Calu3 (cell line): ENCODE measurements around the gene RNF214. TPM values are rescaled to one million over a fixed set of nuclear protein-coding genes. Genes with fewer than 3 reads are reported as not detected.

Experiments
- BruUV-seq: library from RNA; stranded (reverse); fragments of 400-500 nt; replicated peaks from 2 replicates; lab custom pipeline; 2021; lab: Mats Ljungman, UMichigan
- CTCF ChIA-PET: fragments of 300-600 bp; sonication (Branson Sonifier 250); formaldehyde crosslinking; loops from one replicate; lab custom pipeline; 2022; ENCODE audit warnings: antibody characterized with exemption; lab: Charles Lee
- DNase-seq: peaks from one replicate; pipeline ENCODE4 v3.0.0; 2022
- H3K27ac Mint-ChIP-seq: one replicate; pipeline ENCODE4 v1.8.0; 2022; ENCODE audit warnings: mixed read lengths; ENCODE audit not compliant: unreplicated experiment
- H3K27me3 Mint-ChIP-seq: one replicate; pipeline ENCODE4 v1.8.0; 2022; ENCODE audit warnings: mixed read lengths; ENCODE audit not compliant: unreplicated experiment
- H3K36me3 Mint-ChIP-seq: one replicate; pipeline ENCODE4 v1.8.0; 2022; ENCODE audit warnings: mild to moderate bottlenecking, moderate library complexity, mixed read lengths; ENCODE audit not compliant: insufficient read depth, unreplicated experiment
- H3K4me1 Mint-ChIP-seq: one replicate; pipeline ENCODE4 v1.8.0; 2022; ENCODE audit warnings: mild to moderate bottlenecking, low read depth, mixed read lengths; ENCODE audit not compliant: unreplicated experiment
- H3K4me3 Mint-ChIP-seq: one replicate; pipeline ENCODE4 v1.8.0; 2022; ENCODE audit warnings: mild to moderate bottlenecking, low read depth, moderate library complexity, mixed read lengths; ENCODE audit not compliant: unreplicated experiment
- H3K9me3 Mint-ChIP-seq: one replicate; pipeline ENCODE4 v1.8.0; 2022; ENCODE audit warnings: low read depth, mixed read lengths; ENCODE audit not compliant: unreplicated experiment
- intact Hi-C: fragments of 100-400 bp; cut with micrococcal nuclease; formaldehyde crosslinking; loops from one replicate; pipeline ENCODE4 v1.10.0; 2022; ENCODE audit not compliant: unreplicated experiment
- total RNA-seq: library from RNA; stranded (reverse); gene quantifications from 2 replicates; pipeline ENCODE4 v1.2.3, GENCODE V29; 2022
- TF ChIP-seq, protein P1 (sequence below): fragments of 200-600 bp; IDR thresholded peaks from one replicate; pipeline ENCODE4 v1.8.0; 2022; ENCODE audit warnings: antibody characterized with exemption; ENCODE audit not compliant: unreplicated experiment

RNF214 gene
- total RNA-seq, 1 experiment from 2014 or later, result 19.2 TPM

DNA sequence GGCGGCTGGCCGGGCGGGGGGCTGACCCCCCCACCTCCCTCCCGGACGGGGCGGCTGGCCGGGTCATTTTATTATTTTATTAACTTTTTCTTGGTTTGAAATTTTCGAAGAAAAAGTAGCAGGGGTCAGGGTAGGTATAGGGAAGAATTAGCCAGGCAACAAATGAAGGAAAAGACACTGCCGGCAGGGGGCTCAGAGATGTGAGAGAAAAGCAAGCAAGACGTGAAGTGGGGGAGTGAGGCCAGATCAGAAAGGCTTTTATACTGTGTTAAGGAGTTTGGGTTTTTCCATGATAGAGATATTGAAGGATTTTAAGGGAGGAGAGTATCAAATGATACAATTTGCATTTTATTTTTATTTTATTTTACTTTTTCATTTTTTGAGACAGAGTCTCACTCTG, 19.0 kb downstream of the RNF214 start:
- no peaks in the 10 kb centered on the region for H3K27me3 Mint-ChIP-seq
- TF ChIP-seq, protein P1, sequence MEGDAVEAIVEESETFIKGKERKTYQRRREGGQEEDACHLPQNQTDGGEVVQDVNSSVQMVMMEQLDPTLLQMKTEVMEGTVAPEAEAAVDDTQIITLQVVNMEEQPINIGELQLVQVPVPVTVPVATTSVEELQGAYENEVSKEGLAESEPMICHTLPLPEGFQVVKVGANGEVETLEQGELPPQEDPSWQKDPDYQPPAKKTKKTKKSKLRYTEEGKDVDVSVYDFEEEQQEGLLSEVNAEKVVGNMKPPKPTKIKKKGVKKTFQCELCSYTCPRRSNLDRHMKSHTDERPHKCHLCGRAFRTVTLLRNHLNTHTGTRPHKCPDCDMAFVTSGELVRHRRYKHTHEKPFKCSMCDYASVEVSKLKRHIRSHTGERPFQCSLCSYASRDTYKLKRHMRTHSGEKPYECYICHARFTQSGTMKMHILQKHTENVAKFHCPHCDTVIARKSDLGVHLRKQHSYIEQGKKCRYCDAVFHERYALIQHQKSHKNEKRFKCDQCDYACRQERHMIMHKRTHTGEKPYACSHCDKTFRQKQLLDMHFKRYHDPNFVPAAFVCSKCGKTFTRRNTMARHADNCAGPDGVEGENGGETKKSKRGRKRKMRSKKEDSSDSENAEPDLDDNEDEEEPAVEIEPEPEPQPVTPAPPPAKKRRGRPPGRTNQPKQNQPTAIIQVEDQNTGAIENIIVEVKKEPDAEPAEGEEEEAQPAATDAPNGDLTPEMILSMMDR, result no peak
- peaks cover 4% of the 10 kb centered on the region for H3K36me3 Mint-ChIP-seq
- no peak overlapping the region for H3K4me3 Mint-ChIP-seq
- H3K9me3 Mint-ChIP-seq, result no peaks in the 10 kb centered on the region
- intact Hi-C loops, result no loop called here
- BruUV-seq, result no TSS peak
- H3K4me1 Mint-ChIP-seq, result no peaks in the 10 kb centered on the region
- no peak for DNase-seq
- CTCF ChIA-PET, result no interaction called here
- H3K27ac Mint-ChIP-seq, result no peak overlapping the region

DNA sequence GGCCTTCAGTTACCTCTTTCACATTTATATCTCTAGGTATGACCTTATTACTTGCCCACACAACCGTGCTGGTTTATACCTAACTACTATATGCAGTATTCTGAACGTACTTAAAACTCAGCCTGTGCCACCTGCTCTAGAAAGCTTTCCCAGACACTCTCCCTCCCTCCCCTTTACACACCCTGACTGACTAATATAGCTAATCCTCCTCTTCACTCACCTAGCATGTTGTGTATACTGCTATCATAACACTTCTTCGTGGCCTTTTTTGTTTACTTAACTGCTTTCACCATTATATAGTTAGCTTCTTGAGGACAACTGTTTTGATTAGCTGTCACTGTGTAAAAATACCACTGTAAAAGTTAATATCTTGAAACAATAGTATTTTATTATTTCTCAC, 23.5 kb downstream of the RNF214 start:
- no peaks in the 10 kb centered on the region for H3K9me3 Mint-ChIP-seq
- intact Hi-C loops, result no loop called here
- H3K27me3 Mint-ChIP-seq, result no peaks in the 10 kb centered on the region
- TF ChIP-seq, protein P1, result no peak
- CTCF ChIA-PET, result no interaction called here
- no peak overlapping the region for H3K4me3 Mint-ChIP-seq
- H3K36me3 Mint-ChIP-seq, result peaks cover 4% of the 10 kb centered on the region
- no peak for DNase-seq
- no peaks in the 10 kb centered on the region for H3K4me1 Mint-ChIP-seq
- BruUV-seq, result no TSS peak
- no peak overlapping the region for H3K27ac Mint-ChIP-seq

- no TSS peak for BruUV-seq
- TF ChIP-seq, protein P1, result no peak
- H3K9me3 Mint-ChIP-seq, result no peaks in the 10 kb centered on the region
- no peak for DNase-seq
- H3K4me3 Mint-ChIP-seq, result no peak overlapping the region
- no peak overlapping the region for H3K27ac Mint-ChIP-seq
- no peaks in the 10 kb centered on the region for H3K27me3 Mint-ChIP-seq
- peaks cover 4% of the 10 kb centered on the region for H3K36me3 Mint-ChIP-seq
- no peaks in the 10 kb centered on the region for H3K4me1 Mint-ChIP-seq
- intact Hi-C loops, result no loop called here
- CTCF ChIA-PET, result no interaction called here
Observed at GRCh38 chr11:117256573-117256972, 24.1 kb downstream of the RNF214 start.

DNA sequence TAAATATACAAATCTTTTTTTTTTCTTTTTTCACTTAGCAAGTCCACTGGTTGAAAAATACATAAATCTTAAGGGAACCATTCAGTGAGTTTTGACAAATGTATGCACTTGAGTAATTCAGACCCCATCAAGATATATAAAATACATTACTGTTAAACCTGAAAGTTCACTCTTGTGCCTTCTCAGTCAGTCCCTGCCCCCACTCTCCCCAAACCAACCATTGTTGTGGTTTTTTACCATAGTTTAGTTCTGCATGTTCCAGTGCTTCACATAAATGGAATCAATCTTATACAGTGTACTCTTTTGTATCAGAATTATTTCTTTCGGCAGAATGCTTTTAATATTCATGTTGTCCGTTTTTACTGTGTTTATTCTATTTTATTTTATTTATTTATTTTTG, 26.1 kb downstream of the RNF214 start:
- no peak overlapping the region for H3K4me3 Mint-ChIP-seq
- no peaks in the 10 kb centered on the region for H3K36me3 Mint-ChIP-seq
- no peak overlapping the region for H3K27ac Mint-ChIP-seq
- CTCF ChIA-PET, result no interaction called here
- H3K4me1 Mint-ChIP-seq, result no peaks in the 10 kb centered on the region
- H3K9me3 Mint-ChIP-seq, result no peaks in the 10 kb centered on the region
- H3K27me3 Mint-ChIP-seq, result no peaks in the 10 kb centered on the region
- no peak for DNase-seq
- intact Hi-C loops, result no loop called here
- BruUV-seq, result no TSS peak
- TF ChIP-seq, protein P1, result no peak
